ENCODE data around the gene CD6.

- no peak for TF ChIP-seq EZH2phosphoT487 (IDR thresholded peaks at IDR 0.05; ENCODE audit: borderline replicate concordance, low read length)
- TF ChIP-seq CTCF (IDR thresholded peaks at IDR 0.05; ENCODE audit: low read depth, low read length, poor library complexity, severe bottlenecking) = no peak
Observed at GRCh38 chr11:60984636-60985035, 13.2 kb downstream of the CD6 start.
